GM23248 (cell line): ENCODE results near the gene GALP.
"Not testable (repeated sequence)": the region's sequence is repeated elsewhere in the genome, so short reads cannot be mapped to it uniquely, and the experiment has no call there.

Experiments used
- EZH2 ChIP-seq: fragments of 200-600 bp; sonication (generic); IDR thresholded peaks from 2 replicates; pipeline ENCODE4 v1.6.1; 2018; ENCODE audit warnings: antibody characterized with exemption, mild to moderate bottlenecking; ENCODE audit not compliant: insufficient read depth, poor library complexity, severe bottlenecking
- EZH2phosphoT487 ChIP-seq: fragments of 200-600 bp; sonication (generic); IDR thresholded peaks from 2 replicates; pipeline ENCODE4 v1.6.1; 2018; ENCODE audit warnings: antibody characterized with exemption, moderate library complexity, mild to moderate bottlenecking, low read depth; ENCODE audit not compliant: insufficient read depth

GRCh38 chr19:56176310-56176709 lies 502 bp downstream of the GALP start:
- not testable (repeated sequence) for TF ChIP-seq EZH2phosphoT487, EZH2
